Breast epithelium (tissue), 4 donors: ENCODE results near the gene ERN1. TPM values are rescaled to one million over a fixed set of nuclear protein-coding genes. Genes with fewer than 3 reads are reported as not detected.

Experiments
- DNase-seq, 2 donors: peaks; one replicate each; pipeline ENCODE4 v3.0.0-alpha.2; 2019; ENCODE audit warnings: low spot score in 2 of 2
- H3K27ac ChIP-seq, 2 donors: fragments of 200-600 bp; sonication (generic) in 1 of 2; one replicate each; pipeline ENCODE4 v1.5.1; 2016 to 2019; ENCODE audit warnings: mild to moderate bottlenecking in 1 of 2
- H3K27me3 ChIP-seq, 2 donors: fragments of 200-600 bp; sonication (generic) in 1 of 2; one replicate each; pipeline versions ENCODE4 v1.5.1 to v1.6.0; 2017 to 2019; ENCODE audit warnings: control low read depth in 1 of 2, mild to moderate bottlenecking in 1 of 2
- H3K36me3 ChIP-seq: fragments of 200-600 bp; one replicate; pipeline ENCODE4 v1.5.1; 2019
- H3K4me1 ChIP-seq, 2 donors: fragments of 200-600 bp; sonication (generic); one replicate each; pipeline ENCODE4 v1.5.1; 2016 to 2019; ENCODE audit warnings: control low read depth in 1 of 2
- H3K4me3 ChIP-seq, 3 donors: fragments of 200-600 bp; sonication (generic); 1 replicate in 2 of 3; 2 replicates in 1 of 3; pipeline ENCODE4 v1.5.1; 2016 to 2019; ENCODE audit warnings: mild to moderate bottlenecking in 3 of 3, moderate library complexity in 2 of 3
- H3K9me3 ChIP-seq, 2 donors: fragments of 200-600 bp; sonication (generic) in 1 of 2; one replicate each; pipeline ENCODE4 v1.5.1; 2016 to 2019; ENCODE audit warnings: control low read depth in 1 of 2
- POLR2A ChIP-seq: fragments of 450-650 bp; IDR thresholded peaks from one replicate; pipeline ENCODE4 v1.6.1; 2016; ENCODE audit warnings: antibody characterized with exemption, mild to moderate bottlenecking, moderate library complexity
- POLR2AphosphoS5 ChIP-seq, 3 donors: sonication (generic); formaldehyde crosslinking; IDR thresholded peaks; one replicate each; pipeline ENCODE4 v1.6.1; 2017; ENCODE audit warnings: antibody characterized with exemption in 3 of 3
- intact Hi-C: fragments of 100-400 bp; cut with DNase I; formaldehyde crosslinking; loops from one replicate; pipeline ENCODE4 v1.15.1; 2023; ENCODE audit warnings: low total_unique reads
- total RNA-seq, 3 donors: library from RNA; depleted of rRNA; stranded (reverse); fragments of >200 nt; gene quantifications; one replicate each; pipeline ENCODE4 v1.1.0, GENCODE V29; 2016
- TF ChIP-seq, protein P1 (sequence below), 3 donors: fragments of 450-650 bp; IDR thresholded peaks; one replicate each; pipeline ENCODE4 v1.5.1; 2016 to 2017; ENCODE audit warnings: antibody characterized with exemption in 3 of 3, mild to moderate bottlenecking in 3 of 3, moderate library complexity in 3 of 3

Gene ERN1
- total RNA-seq, 3 donors from 2014 or later: 13.1 to 40.8 (median 34.7) TPM

DNA sequence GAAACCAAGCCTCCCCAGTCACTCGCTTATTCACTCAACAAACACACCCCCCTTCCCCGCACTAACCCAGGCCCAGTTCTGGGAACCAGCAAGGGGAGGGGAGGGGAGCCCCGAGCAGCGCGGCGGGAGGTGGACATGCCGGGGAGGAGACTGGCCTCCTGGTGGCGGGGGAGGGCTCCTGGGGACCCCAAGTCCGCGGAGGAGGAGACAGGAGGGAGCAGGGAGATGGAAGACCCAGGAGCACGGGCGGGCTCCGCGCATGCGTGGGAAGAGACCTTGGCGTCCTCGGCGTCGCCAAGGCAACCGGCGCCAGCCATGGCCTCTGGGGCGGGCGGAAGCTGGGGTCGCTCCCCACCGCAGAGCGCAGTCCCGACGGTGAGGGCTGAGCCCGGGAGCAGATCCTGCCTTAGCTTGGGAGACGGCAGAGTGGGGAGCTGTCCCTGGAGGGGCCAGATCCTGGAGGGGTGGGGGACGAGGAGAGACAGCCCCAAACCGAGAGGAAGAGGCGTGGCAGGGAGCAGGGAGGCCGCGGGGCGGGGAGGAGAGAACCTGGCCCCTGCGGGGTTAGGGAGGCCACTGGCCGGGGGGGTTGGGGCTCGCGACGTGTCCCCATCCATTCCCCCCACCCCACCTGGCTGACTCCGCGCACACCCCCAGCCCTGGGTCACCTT is 131.8 kb downstream of the ERN1 start, which contains the start of gene PRR29:
Gene PRR29, plus strand, starts transcription at position 302 of the 671 bp plus-strand sequence. Its CDS starts 14 bp downstream, at position 316.
- Histone ChIP-seq H3K9me3 (no peaks in the 10 kb centered on the region), H3K4me3 (peak within 1 kb of the TSS; percentile 48 to 88 (median 71)), H3K36me3 (no peaks in the 10 kb centered on the region), H3K27me3 (no peaks in the 10 kb centered on the region), H3K27ac (peak within 1 kb of the TSS; percentile 13 to 22), H3K4me1 (peaks cover 0 to 8% of the 10 kb centered on the region in 2 donors)
- DNase-seq: peak in 1 of 2 donors; percentile 57
- no peak for TF ChIP-seq POLR2AphosphoS5 (IDR thresholded peaks at IDR 0.05)
- TF ChIP-seq POLR2A: no peak
- TF ChIP-seq, protein P1, sequence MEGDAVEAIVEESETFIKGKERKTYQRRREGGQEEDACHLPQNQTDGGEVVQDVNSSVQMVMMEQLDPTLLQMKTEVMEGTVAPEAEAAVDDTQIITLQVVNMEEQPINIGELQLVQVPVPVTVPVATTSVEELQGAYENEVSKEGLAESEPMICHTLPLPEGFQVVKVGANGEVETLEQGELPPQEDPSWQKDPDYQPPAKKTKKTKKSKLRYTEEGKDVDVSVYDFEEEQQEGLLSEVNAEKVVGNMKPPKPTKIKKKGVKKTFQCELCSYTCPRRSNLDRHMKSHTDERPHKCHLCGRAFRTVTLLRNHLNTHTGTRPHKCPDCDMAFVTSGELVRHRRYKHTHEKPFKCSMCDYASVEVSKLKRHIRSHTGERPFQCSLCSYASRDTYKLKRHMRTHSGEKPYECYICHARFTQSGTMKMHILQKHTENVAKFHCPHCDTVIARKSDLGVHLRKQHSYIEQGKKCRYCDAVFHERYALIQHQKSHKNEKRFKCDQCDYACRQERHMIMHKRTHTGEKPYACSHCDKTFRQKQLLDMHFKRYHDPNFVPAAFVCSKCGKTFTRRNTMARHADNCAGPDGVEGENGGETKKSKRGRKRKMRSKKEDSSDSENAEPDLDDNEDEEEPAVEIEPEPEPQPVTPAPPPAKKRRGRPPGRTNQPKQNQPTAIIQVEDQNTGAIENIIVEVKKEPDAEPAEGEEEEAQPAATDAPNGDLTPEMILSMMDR (IDR thresholded peaks at IDR 0.05): no peak
- intact Hi-C loops: loop anchor here (1.0 kb wide), 1 partner anchor 35 kb away; no protein-coding TSS in a partner anchor

DNA sequence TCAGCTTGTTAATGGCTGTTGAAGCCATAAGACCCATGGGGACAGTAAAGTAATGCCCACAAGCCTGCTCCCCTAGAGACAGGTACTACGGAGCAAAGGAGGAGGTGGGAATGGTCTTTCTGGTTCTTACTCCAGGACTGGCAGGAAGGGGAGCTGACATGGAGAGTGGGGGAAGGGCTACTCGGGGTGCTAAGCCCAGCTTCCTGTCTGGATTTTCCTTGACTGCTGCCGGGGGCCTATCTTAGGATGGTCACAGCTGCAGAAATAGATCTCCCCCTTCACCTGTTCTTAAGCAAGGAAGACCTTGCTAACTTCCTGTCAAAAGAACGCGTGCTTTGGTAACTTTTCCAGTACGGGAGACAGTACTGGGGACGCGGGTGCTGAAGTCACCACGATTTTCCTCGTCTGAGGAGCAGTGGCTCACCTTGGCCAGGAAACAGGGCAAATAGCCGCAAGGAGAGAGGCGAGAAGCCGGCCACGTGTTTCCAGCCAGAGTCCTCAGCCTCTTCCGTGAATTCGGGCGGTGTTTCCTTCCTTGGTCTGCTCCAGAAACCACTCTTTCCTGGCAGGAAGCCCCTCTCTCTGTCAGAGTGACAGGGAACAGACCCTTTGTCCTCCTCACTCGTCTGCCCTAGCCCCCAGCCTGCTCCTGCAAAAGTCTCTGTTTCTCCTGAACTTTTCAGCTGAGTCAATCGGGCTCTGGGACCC is 132.4 kb downstream of the ERN1 start:
- no peaks in the 10 kb centered on the region for H3K27me3 ChIP-seq
- H3K4me3 ChIP-seq: peak overlapping the region; percentile 48 to 88 (median 71)
- TF ChIP-seq POLR2A (no peak), POLR2AphosphoS5 (IDR thresholded peaks at IDR 0.05) (peak in 1 of 3 donors; percentile 17)
- TF ChIP-seq, protein P1 (IDR thresholded peaks at IDR 0.05): no peak
- intact Hi-C loops: loop anchor here (1.0 kb wide), 1 partner anchor 34 kb away; no protein-coding TSS in a partner anchor
- peak in 1 of 2 donors; percentile 58 for DNase-seq
- H3K27ac ChIP-seq: peak overlapping the region; percentile 13 to 22
- peaks cover 0 to 8% of the 10 kb centered on the region in 2 donors for H3K4me1 ChIP-seq
- no peaks in the 10 kb centered on the region for H3K36me3 ChIP-seq
- H3K9me3 ChIP-seq: no peaks in the 10 kb centered on the region

DNA sequence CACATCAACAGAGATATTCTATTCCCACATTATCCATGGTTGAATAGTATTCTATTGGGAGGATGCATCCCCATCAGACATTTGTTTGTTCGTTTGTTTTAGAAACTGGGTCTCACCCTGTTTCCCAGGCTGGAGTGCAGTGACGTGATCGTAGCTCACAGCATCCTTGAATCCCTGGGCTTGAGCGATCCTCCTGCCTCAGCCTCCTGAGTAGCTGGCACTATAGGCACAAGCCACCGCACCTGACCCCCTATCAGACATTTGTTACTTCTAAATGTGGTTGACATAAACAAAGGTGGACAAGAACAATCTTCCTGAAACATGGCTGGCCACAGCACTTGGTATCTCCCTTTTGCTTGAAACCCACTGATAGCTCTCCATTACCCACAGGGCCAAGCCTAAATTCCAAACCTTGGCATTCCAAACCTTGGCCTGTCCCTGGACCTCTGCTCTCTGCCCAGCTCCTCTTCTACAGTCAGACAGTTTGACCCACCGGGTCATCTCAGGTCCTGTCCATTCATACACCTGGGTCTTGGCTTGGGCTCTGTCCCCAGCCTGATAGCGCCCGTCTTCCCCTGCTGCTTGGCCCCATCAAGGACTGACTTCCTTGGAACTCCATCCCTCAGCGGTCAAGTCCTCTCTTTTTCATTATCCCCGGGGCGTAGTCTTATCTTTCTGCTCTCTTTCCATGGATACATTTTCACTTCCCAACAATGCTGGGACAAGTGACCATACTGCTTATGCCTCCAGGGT is 133.3 kb downstream of the ERN1 start:
- Histone ChIP-seq H3K4me3 (no peak overlapping the region), H3K27ac (peak overlapping the region in 1 of 2 donors; percentile 22), H3K36me3 (no peaks in the 10 kb centered on the region), H3K27me3 (no peaks in the 10 kb centered on the region), H3K9me3 (no peaks in the 10 kb centered on the region), H3K4me1 (peaks cover 0 to 8% of the 10 kb centered on the region in 2 donors)
- TF ChIP-seq POLR2AphosphoS5 (IDR thresholded peaks at IDR 0.05) (no peak), POLR2A (no peak)
- TF ChIP-seq, protein P1 (IDR thresholded peaks at IDR 0.05): no peak
- intact Hi-C loops: no loop called here
- DNase-seq: peak in 1 of 2 donors; percentile 39

DNA sequence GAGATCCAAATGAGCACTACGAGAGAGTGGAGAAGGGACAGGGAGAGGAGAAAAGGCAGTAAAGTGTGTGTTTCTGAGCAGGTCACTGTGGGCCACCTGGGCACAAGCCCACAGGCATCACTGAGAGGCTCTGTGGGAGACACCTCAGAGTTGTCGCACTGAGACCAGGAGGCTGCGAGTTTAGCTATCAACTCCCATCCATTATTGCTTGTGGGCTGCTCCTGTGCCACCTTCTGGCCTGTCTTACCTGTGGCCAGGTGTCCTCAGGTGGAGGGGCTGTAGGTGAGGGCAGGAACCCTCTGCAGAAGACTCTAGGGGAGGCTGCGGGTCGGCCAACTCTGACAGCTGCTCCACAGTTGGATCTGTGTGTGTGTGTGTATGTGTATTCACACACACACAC is 134.3 kb downstream of the ERN1 start:
- no peak overlapping the region for H3K4me3 ChIP-seq
- no peaks in the 10 kb centered on the region for H3K9me3 ChIP-seq
- peaks cover 1 to 8% of the 10 kb centered on the region in 2 donors for H3K4me1 ChIP-seq
- no peaks in the 10 kb centered on the region for H3K36me3 ChIP-seq
- intact Hi-C loops: no loop called here
- no peak overlapping the region for H3K27ac ChIP-seq
- TF ChIP-seq POLR2AphosphoS5 (IDR thresholded peaks at IDR 0.05) (no peak), POLR2A (no peak)
- TF ChIP-seq, protein P1 (IDR thresholded peaks at IDR 0.05): no peak
- peak in 1 of 2 donors; percentile 22 for DNase-seq
- H3K27me3 ChIP-seq: no peaks in the 10 kb centered on the region
